ENCODE measurements around the gene MACROD1. TPM values are rescaled to one million over a fixed set of nuclear protein-coding genes. Genes with fewer than 3 reads are reported as not detected.
"Not testable (repeated sequence)": the region's sequence is repeated elsewhere in the genome, so short reads cannot be mapped to it uniquely, and the experiment has no call there.

MACROD1 gene
- total RNA-seq, 4 donors from 2014 or later = 17.1 to 30.0 (median 29.3) TPM

DNA sequence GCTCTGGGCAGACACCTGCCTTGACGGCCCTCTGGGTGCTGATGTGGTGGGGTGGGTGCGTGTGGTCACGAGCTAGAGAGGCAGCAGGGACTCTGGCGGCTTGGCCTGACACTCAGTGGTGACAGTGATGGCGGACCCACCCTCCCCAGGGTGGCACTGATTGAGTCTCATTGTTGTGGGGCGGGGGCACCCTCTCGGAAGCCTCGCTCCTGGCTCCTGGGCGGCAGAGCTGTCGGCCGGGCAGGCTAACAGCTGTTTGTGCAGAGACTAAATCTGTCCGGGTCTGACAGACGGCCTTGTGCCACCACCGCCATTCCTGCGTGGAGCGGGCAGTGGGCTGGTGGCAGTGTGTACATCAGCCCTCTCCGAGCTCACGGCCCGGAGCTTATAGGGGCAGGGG is 114.6 kb downstream of the MACROD1 start:
- Histone ChIP-seq H3K4me1 (no peaks in the 10 kb centered on the region), H3K36me3 (no peaks in the 10 kb centered on the region), H3K27ac (no peak overlapping the region), H3K9me3 (no peaks in the 10 kb centered on the region), H3K27me3 (no peaks in the 10 kb centered on the region), H3K4me3 (no peak overlapping the region)
- no peak for DNase-seq
- no peak for TF ChIP-seq POLR2A (IDR thresholded peaks at IDR 0.05)
- TF ChIP-seq CTCF (IDR thresholded peaks at IDR 0.05) = no peak

GRCh38 chr11:64049509-64049908 is 116.4 kb downstream of the MACROD1 start:
- no peak overlapping the region for H3K27ac ChIP-seq
- DNase-seq = no peak
- H3K9me3 ChIP-seq = no peaks in the 10 kb centered on the region
- no peaks in the 10 kb centered on the region for H3K36me3 ChIP-seq
- TF ChIP-seq CTCF (IDR thresholded peaks at IDR 0.05) = no peak
- no peak for TF ChIP-seq POLR2A (IDR thresholded peaks at IDR 0.05)
- H3K27me3 ChIP-seq = no peaks in the 10 kb centered on the region
- H3K4me1 ChIP-seq = no peaks in the 10 kb centered on the region
- H3K4me3 ChIP-seq = no peak overlapping the region

GRCh38 chr11:64048042-64048854 is 117.7 kb downstream of the MACROD1 start:
- H3K4me1 ChIP-seq = no peaks in the 10 kb centered on the region
- TF ChIP-seq CTCF (IDR thresholded peaks at IDR 0.05) (no peak), POLR2A (IDR thresholded peaks at IDR 0.05) (no peak)
- no peaks in the 10 kb centered on the region for H3K27me3 ChIP-seq
- H3K27ac ChIP-seq = no peak overlapping the region
- H3K4me3 ChIP-seq = no peak overlapping the region
- H3K36me3 ChIP-seq = no peaks in the 10 kb centered on the region
- DNase-seq = no peak
- no peaks in the 10 kb centered on the region for H3K9me3 ChIP-seq

DNA sequence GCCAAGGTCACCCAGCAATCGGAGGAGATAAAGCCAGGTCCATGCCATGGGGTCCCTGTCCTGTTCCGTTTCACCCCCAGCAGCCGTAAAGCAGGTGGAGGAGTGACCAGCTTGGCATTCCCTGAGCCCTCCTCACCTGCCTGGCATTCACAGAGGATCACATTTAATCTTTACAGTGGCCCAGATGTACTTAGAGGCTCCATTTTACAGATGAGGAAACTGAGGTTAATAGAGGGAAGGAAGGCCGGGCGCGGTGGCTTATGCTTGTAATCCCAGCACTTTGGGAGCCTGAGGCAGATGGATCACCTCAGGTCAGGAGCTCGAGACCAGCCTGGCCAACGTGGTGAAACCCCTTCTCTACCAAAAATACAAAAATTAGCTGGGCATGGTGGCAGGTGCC is 118.5 kb downstream of the MACROD1 start:
- not testable (repeated sequence) for DNase-seq, H3K27ac ChIP-seq, H3K4me1 ChIP-seq

DNA sequence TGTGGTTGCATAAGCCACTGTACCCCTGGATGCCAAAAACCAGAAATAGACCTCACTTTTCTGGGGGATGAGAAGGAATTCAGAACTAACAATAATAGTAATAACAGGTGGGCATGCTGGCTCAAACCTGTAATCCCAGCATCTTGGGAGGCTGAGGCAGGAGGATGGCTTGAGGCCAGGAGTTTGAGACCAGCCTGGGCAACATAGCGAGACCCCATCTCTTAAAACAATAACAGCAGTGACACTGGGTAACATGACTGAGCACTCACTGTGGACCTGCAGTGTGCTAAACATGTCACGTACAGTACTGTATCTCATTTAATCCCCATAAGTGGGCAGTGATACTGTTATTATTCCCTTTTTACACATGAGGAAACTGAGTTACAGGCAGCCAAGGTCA is 120.2 kb downstream of the MACROD1 start:
- TF ChIP-seq POLR2A (IDR thresholded peaks at IDR 0.05) = no peak
- TF ChIP-seq CTCF (IDR thresholded peaks at IDR 0.05) = no peak
- no peaks in the 10 kb centered on the region for H3K27me3 ChIP-seq
- H3K27ac ChIP-seq = no peak overlapping the region
- DNase-seq = no peak
- H3K4me1 ChIP-seq = no peaks in the 10 kb centered on the region
- H3K4me3 ChIP-seq = no peak overlapping the region
- H3K9me3 ChIP-seq = no peaks in the 10 kb centered on the region
- no peaks in the 10 kb centered on the region for H3K36me3 ChIP-seq

More for the DNA sequence above, 118.5 kb downstream of the MACROD1 start:
- not testable (repeated sequence) for H3K9me3 ChIP-seq, H3K36me3 ChIP-seq, H3K27me3 ChIP-seq, H3K4me3 ChIP-seq

DNA sequence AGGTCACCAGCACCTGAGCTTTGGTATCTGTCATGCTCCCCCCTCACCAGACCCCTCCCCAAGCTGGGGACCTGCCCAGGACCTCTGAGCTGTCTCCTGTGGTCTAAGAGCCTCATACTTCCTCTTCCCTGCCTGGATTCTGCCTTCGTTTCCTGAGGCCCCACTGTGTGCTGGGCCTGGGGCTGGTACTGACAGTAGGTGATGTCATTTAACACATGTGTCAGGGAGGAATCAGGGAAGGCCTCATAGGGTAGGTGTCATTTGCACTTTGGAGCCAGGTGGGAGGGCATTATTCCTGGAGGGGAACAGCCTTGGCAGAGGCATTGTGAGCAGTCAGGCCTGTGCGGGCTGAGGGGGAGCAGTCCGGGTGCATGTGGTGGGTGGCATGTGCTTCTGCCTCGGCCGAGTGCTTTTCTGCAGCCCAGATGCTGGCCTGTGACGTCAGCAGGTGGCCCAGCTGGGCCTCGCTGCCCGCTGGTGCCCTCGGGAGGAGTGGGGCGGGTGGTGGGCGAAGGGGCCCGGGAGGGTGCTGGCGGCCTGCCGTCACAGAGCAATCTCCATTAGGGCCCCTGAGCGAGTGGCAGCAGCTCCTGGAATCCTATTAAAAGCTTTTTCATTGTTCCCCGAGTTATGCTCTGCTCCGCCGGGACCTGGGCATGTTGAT is 121.1 kb downstream of the MACROD1 start:
- TF ChIP-seq CTCF (IDR thresholded peaks at IDR 0.05) = no peak
- no peak for TF ChIP-seq POLR2A (IDR thresholded peaks at IDR 0.05)
- Histone ChIP-seq H3K4me3 (no peak overlapping the region), H3K27ac (no peak overlapping the region), H3K4me1 (no peaks in the 10 kb centered on the region), H3K9me3 (no peaks in the 10 kb centered on the region), H3K27me3 (no peaks in the 10 kb centered on the region), H3K36me3 (no peaks in the 10 kb centered on the region)
- DNase-seq = no peak

Measured in Peyer's patch (tissue), 4 donors.